HCT116 (cell line): ENCODE measurements around the gene GRIK5.

Source experiments
- CTCF ChIP-seq, 3 experiments: fragments of 200-600 bp in 1 of 3; sonication (generic) in 1 of 3; IDR thresholded peaks in 2 of 3; conservative IDR thresholded peaks in 1 of 3; 2 replicates each; pipeline ENCODE4 v1.5.1; 2012 to 2017; ENCODE audit warnings: low read depth in 2 of 3, low read length in 2 of 3, antibody characterized with exemption in 1 of 3, borderline replicate concordance in 1 of 3, control low read depth in 1 of 3, mild to moderate bottlenecking in 1 of 3, mixed read lengths in 1 of 3, mixed run types in 1 of 3, moderate library complexity in 1 of 3; ENCODE audit not compliant: insufficient read depth in 1 of 3
- JUND ChIP-seq: IDR thresholded peaks from 2 replicates; pipeline ENCODE4 v1.6.1; 2012
- POLR2A ChIP-seq: IDR thresholded peaks from 2 replicates; pipeline ENCODE4 v1.7.0; 2011; ENCODE audit warnings: borderline replicate concordance; ENCODE audit not compliant: insufficient read depth, insufficient read length; ENCODE audit errors: extremely low read depth
- RAD21 ChIP-seq: IDR thresholded peaks from 2 replicates; pipeline ENCODE4 v1.6.1; 2012; ENCODE audit warnings: low read depth, mild to moderate bottlenecking
- REST ChIP-seq: IDR thresholded peaks from 2 replicates; pipeline ENCODE4 v1.6.1; 2012; ENCODE audit warnings: low read depth

- peak; percentile 54 for TF ChIP-seq RAD21
- TF ChIP-seq CTCF (IDR thresholded peaks at IDR 0.05 in 2 of 3, conservative IDR thresholded peaks at IDR 0.05 in 1 of 3; ENCODE audit: borderline replicate concordance in 1 of 3, insufficient read depth in 1 of 3, low read depth in 2 of 3, low read length in 2 of 3): peak; percentile 55 to 79 (median 77); a peak in 5 of 6 replicates
- TF ChIP-seq JUND: no peak
- TF ChIP-seq POLR2A: no peak
- no peak for TF ChIP-seq REST
Observed at GRCh38 chr19:42023121-42023942, 46.7 kb downstream of the GRIK5 start.
